ENCODE results near the gene CEP72.

- TF ChIP-seq CTCF (IDR thresholded peaks at IDR 0.05) (no peak), POLR2A (IDR thresholded peaks at IDR 0.05) (no peak), POLR2AphosphoS5 (IDR thresholded peaks at IDR 0.05) (no peak), EP300 (IDR thresholded peaks at IDR 0.05; ENCODE audit: low read depth) (no peak)
These were observed 2.6 kb upstream of the CEP72 start for GRCh38 chr5:609506-609905.

All from transverse colon (tissue), 4 donors.